Panc1 (cell line): ENCODE results near the gene CLDN15. TPM values are rescaled to one million over a fixed set of nuclear protein-coding genes. Genes with fewer than 3 reads are reported as not detected.

ENCODE experiments used
- ATAC-seq: fragments of 200-7000 bp; cut with Tn5 transposase; 2 replicates; pipeline ENCODE4 v1.9.1; 2020; ENCODE audit warnings: mild to moderate bottlenecking, moderate library complexity
- BruUV-seq: library from RNA; stranded (reverse); fragments of 400-500 nt; replicated peaks from 2 replicates; lab custom pipeline; 2021; lab: Mats Ljungman, UMichigan
- CTCF ChIA-PET: fragments of 300-600 bp; sonication (Branson Sonifier 250); formaldehyde crosslinking; loops from one replicate; lab custom pipeline; 2022; ENCODE audit warnings: antibody characterized with exemption; lab: Charles Lee
- POLR2A ChIA-PET: fragments of 300-600 bp; sonication (Branson Sonifier 250); formaldehyde crosslinking; loops from one replicate; lab custom pipeline; 2022; ENCODE audit warnings: antibody characterized with exemption; lab: Charles Lee
- DNase-seq: peaks from one replicate; pipeline ENCODE4 v3.0.0-alpha.2; 2010; ENCODE audit warnings: low read depth, low spot score
- H3K27ac ChIP-seq: 2 replicates; pipeline ENCODE4 v1.5.1; 2011; ENCODE audit warnings: mild to moderate bottlenecking, low read length, inconsistent platforms
- H3K27me3 ChIP-seq: fragments of 200-500 bp; sonication (Bioruptor generic); 2 replicates; pipeline ENCODE4 v1.6.0; 2014; ENCODE audit warnings: low read length, inconsistent platforms; ENCODE audit not compliant: control insufficient read depth, insufficient read depth
- H3K36me3 ChIP-seq: fragments of 200-500 bp; sonication (Bioruptor generic); 2 replicates; pipeline ENCODE4 v1.5.1; 2014; ENCODE audit warnings: inconsistent platforms, mild to moderate bottlenecking, low read length, moderate library complexity; ENCODE audit not compliant: control insufficient read depth, insufficient read depth
- H3K4me1 ChIP-seq: 2 replicates; pipeline ENCODE4 v1.5.1; 2011; ENCODE audit warnings: inconsistent platforms, mild to moderate bottlenecking, low read length, moderate library complexity; ENCODE audit not compliant: control insufficient read depth, insufficient read depth
- H3K4me3 ChIP-seq, 2 experiments: 2 replicates each; pipeline ENCODE4 v1.5.1; 2011 to 2012; ENCODE audit warnings: low read depth in 2 of 2, low read length in 2 of 2, mild to moderate bottlenecking in 2 of 2, inconsistent platforms in 1 of 2, moderate library complexity in 1 of 2
- H3K9me3 ChIP-seq: fragments of 200-500 bp; sonication (Bioruptor generic); 2 replicates; pipeline ENCODE4 v1.5.1; 2014; ENCODE audit warnings: low read depth, mild to moderate bottlenecking, inconsistent platforms, low read length, moderate library complexity; ENCODE audit not compliant: control insufficient read depth, insufficient read depth
- POLR2AphosphoS5 ChIP-seq: IDR thresholded peaks from 2 replicates; pipeline ENCODE4 v1.6.1; 2012; ENCODE audit warnings: mild to moderate bottlenecking, low read depth, low read length, moderate library complexity
- SIN3A ChIP-seq: IDR thresholded peaks from 2 replicates; pipeline ENCODE4 v1.6.1; 2012; ENCODE audit warnings: low read depth, mild to moderate bottlenecking, low read length, moderate library complexity, borderline replicate concordance; ENCODE audit not compliant: insufficient read depth
- TCF7L2 ChIP-seq: IDR thresholded peaks from 2 replicates; pipeline ENCODE4 v1.6.1; 2011; ENCODE audit warnings: mild to moderate bottlenecking, low read depth, low read length, inconsistent platforms
- in situ Hi-C: cut with HindIII; loops from 2 replicates; pipeline ENCODE4 v1.10.0; 2016; ENCODE audit warnings: low sequenced_read_pairs, low pct_unique_long_range_greater_than_20kb
- intact Hi-C: fragments of 100-400 bp; cut with micrococcal nuclease; formaldehyde crosslinking; loops from one replicate; pipeline ENCODE4 v1.10.0; 2022; ENCODE audit not compliant: unreplicated experiment
- total RNA-seq: library from RNA; stranded (reverse); gene quantifications from one replicate; pipeline ENCODE4 v1.2.1, GENCODE V29; 2021; ENCODE audit not compliant: unreplicated experiment
- TF ChIP-seq, protein P1 (sequence below), 2 experiments: IDR thresholded peaks; 2 replicates each; pipeline ENCODE4 v1.6.1; 2011 to 2012; ENCODE audit warnings: low read depth in 2 of 2, control low read depth in 1 of 2, low read length in 1 of 2, mild to moderate bottlenecking in 1 of 2, moderate library complexity in 1 of 2; ENCODE audit not compliant: insufficient read depth in 1 of 2
- TF ChIP-seq, protein P2 (sequence below): fragments of 450-650 bp; IDR thresholded peaks from 2 replicates; pipeline ENCODE4 v1.5.1; 2017; ENCODE audit warnings: mild to moderate bottlenecking

Gene CLDN15
- total RNA-seq, 1 experiment from 2014 or later: 8.0 TPM

DNA sequence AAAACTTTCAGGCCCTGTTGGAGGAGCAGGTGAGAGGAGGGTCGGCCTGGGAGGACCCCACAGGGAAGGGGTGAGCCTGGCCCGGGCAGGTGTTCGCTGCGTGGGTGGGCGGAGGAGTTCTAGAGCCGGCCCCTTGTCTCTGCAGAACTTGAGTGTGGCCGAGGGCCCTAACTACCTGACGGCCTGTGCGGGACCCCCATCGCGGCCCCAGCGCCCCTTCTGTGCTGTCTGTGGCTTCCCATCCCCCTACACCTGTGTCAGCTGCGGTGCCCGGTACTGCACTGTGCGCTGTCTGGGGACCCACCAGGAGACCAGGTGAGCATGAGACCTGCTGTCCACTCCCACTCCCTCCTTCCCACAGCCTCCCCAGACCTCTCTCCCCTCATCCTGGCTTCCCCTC, 14.1 kb downstream of the CLDN15 start:
- DNase-seq (no peak), ATAC-seq (no peak)
- POLR2A ChIA-PET: no interaction called here
- TF ChIP-seq TCF7L2 (no peak), SIN3A (no peak), POLR2AphosphoS5 (no peak)
- TF ChIP-seq, protein P1, sequence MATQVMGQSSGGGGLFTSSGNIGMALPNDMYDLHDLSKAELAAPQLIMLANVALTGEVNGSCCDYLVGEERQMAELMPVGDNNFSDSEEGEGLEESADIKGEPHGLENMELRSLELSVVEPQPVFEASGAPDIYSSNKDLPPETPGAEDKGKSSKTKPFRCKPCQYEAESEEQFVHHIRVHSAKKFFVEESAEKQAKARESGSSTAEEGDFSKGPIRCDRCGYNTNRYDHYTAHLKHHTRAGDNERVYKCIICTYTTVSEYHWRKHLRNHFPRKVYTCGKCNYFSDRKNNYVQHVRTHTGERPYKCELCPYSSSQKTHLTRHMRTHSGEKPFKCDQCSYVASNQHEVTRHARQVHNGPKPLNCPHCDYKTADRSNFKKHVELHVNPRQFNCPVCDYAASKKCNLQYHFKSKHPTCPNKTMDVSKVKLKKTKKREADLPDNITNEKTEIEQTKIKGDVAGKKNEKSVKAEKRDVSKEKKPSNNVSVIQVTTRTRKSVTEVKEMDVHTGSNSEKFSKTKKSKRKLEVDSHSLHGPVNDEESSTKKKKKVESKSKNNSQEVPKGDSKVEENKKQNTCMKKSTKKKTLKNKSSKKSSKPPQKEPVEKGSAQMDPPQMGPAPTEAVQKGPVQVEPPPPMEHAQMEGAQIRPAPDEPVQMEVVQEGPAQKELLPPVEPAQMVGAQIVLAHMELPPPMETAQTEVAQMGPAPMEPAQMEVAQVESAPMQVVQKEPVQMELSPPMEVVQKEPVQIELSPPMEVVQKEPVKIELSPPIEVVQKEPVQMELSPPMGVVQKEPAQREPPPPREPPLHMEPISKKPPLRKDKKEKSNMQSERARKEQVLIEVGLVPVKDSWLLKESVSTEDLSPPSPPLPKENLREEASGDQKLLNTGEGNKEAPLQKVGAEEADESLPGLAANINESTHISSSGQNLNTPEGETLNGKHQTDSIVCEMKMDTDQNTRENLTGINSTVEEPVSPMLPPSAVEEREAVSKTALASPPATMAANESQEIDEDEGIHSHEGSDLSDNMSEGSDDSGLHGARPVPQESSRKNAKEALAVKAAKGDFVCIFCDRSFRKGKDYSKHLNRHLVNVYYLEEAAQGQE (IDR thresholded peaks at IDR 0.05; ENCODE audit: insufficient read depth in 1 of 2, low read depth in 2 of 2, low read length in 1 of 2): no peak
- TF ChIP-seq, protein P2, sequence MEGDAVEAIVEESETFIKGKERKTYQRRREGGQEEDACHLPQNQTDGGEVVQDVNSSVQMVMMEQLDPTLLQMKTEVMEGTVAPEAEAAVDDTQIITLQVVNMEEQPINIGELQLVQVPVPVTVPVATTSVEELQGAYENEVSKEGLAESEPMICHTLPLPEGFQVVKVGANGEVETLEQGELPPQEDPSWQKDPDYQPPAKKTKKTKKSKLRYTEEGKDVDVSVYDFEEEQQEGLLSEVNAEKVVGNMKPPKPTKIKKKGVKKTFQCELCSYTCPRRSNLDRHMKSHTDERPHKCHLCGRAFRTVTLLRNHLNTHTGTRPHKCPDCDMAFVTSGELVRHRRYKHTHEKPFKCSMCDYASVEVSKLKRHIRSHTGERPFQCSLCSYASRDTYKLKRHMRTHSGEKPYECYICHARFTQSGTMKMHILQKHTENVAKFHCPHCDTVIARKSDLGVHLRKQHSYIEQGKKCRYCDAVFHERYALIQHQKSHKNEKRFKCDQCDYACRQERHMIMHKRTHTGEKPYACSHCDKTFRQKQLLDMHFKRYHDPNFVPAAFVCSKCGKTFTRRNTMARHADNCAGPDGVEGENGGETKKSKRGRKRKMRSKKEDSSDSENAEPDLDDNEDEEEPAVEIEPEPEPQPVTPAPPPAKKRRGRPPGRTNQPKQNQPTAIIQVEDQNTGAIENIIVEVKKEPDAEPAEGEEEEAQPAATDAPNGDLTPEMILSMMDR: no peak
- peaks cover 6% of the 10 kb centered on the region for H3K4me1 ChIP-seq
- H3K36me3 ChIP-seq: no peaks in the 10 kb centered on the region; the same call in 1 of the 2 replicates
- CTCF ChIA-PET: no interaction called here
- H3K9me3 ChIP-seq: no peaks in the 10 kb centered on the region
- in situ Hi-C loops (no loop called here), intact Hi-C loops (no loop called here)
- no TSS peak for BruUV-seq
- H3K27ac ChIP-seq: no peak overlapping the region
- no peaks in the 10 kb centered on the region for H3K27me3 ChIP-seq
- no peak overlapping the region for H3K4me3 ChIP-seq

DNA sequence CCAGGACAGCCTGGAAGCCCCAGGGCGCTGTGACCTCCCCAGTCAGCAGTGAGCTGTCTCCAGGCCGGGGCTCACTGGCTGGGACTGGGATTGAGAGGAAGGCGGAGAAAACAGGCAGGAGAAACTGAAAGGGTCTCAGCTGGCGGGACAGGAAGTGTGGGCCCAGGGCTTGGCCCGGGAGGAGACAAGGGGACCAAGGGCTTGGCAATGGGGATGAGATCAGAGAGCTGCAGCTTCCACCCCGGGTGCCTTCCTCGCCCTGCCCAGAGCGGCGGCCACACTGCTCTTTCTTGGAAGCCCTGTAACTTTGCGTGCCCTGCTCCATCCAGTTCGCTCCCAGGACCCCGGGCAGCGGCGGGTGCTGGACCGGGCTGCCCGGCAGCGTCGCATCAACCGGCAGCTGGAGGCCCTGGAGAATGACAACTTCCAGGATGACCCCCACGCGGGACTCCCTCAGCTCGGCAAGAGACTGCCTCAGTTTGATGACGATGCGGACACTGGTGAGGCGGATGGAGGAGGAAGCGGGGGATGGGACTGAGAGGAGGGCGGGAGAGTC, 15.2 kb downstream of the CLDN15 start:
- no peaks in the 10 kb centered on the region for H3K9me3 ChIP-seq
- ChIA-PET CTCF (no interaction called here), POLR2A (interaction anchor here (0.8 kb wide), 1 partner anchor 8 kb away, joined by 6 read pairs; no protein-coding TSS in a partner anchor)
- H3K4me1 ChIP-seq: peaks cover 6% of the 10 kb centered on the region
- DNase-seq (no peak), ATAC-seq (no peak)
- intact Hi-C loops (no loop called here), in situ Hi-C loops (no loop called here)
- H3K36me3 ChIP-seq: no peaks in the 10 kb centered on the region; the same call in 1 of the 2 replicates
- H3K27me3 ChIP-seq: no peaks in the 10 kb centered on the region
- no TSS peak for BruUV-seq
- H3K4me3 ChIP-seq: no peak overlapping the region
- TF ChIP-seq, protein P1 (IDR thresholded peaks at IDR 0.05; ENCODE audit: insufficient read depth in 1 of 2, low read depth in 2 of 2, low read length in 1 of 2): no peak
- TF ChIP-seq SIN3A (no peak), POLR2AphosphoS5 (no peak), TCF7L2 (no peak)
- TF ChIP-seq, protein P2: no peak
- H3K27ac ChIP-seq: no peak overlapping the region
